Upper lobe of left lung (tissue), 4 donors: Measurements from ENCODE around the gene TLK1.

Experiments used
- EP300 ChIP-seq, 4 donors: sonication (generic); formaldehyde crosslinking; IDR thresholded peaks; one replicate each; pipeline ENCODE4 v1.5.1; 2017; ENCODE audit warnings: antibody characterized with exemption in 4 of 4, control low read depth in 2 of 4
- POLR2A ChIP-seq, 4 donors: fragments of 450-650 bp; IDR thresholded peaks; one replicate each; pipeline ENCODE4 v1.5.1; 2016 to 2017; ENCODE audit warnings: antibody characterized with exemption in 4 of 4, mild to moderate bottlenecking in 2 of 4
- POLR2AphosphoS5 ChIP-seq, 2 donors: sonication (generic); formaldehyde crosslinking; IDR thresholded peaks; one replicate each; pipeline ENCODE4 v1.5.1; 2017; ENCODE audit warnings: antibody characterized with exemption in 2 of 2
- TF ChIP-seq, protein P1 (sequence below), 6 experiments: fragments of 450-650 bp in 4 of 6; fragments of 200-600 bp in 2 of 6; sonication (generic) in 2 of 6; IDR thresholded peaks; one replicate each; pipeline ENCODE4 v1.5.1; 2016 to 2019; ENCODE audit warnings: antibody characterized with exemption in 6 of 6

DNA sequence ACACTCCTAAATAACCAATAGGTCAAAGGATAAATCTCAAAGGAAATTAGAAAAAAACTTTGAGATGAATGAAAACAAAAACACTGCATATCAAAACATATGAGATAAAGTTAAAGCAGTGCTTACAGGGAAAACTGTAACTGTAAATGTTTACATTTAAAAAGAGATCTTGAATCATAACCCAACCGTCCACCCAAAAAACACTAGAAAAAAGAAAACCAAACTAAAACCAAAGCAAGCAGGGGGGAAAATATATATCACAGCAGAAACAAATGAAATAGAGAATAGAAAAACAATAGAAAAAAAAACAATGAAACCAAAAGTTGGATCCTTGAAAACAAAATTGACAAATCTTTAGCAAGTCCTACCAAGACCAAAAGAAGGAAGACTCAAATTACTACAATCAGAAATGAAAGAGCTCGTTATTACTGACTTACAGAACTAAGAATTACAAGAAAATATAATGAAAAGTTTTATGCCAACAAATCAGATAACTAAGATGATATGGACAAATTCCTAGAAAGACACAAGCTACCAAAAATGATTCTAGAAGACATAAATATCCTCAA is 65.6 kb downstream of the TLK1 start:
- TF ChIP-seq POLR2A (IDR thresholded peaks at IDR 0.05): no peak
- TF ChIP-seq, protein P1, sequence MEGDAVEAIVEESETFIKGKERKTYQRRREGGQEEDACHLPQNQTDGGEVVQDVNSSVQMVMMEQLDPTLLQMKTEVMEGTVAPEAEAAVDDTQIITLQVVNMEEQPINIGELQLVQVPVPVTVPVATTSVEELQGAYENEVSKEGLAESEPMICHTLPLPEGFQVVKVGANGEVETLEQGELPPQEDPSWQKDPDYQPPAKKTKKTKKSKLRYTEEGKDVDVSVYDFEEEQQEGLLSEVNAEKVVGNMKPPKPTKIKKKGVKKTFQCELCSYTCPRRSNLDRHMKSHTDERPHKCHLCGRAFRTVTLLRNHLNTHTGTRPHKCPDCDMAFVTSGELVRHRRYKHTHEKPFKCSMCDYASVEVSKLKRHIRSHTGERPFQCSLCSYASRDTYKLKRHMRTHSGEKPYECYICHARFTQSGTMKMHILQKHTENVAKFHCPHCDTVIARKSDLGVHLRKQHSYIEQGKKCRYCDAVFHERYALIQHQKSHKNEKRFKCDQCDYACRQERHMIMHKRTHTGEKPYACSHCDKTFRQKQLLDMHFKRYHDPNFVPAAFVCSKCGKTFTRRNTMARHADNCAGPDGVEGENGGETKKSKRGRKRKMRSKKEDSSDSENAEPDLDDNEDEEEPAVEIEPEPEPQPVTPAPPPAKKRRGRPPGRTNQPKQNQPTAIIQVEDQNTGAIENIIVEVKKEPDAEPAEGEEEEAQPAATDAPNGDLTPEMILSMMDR (IDR thresholded peaks at IDR 0.05): no peak
- TF ChIP-seq POLR2AphosphoS5 (IDR thresholded peaks at IDR 0.05): no peak
- TF ChIP-seq EP300 (IDR thresholded peaks at IDR 0.05): no peak
